ENCODE results near the gene ATP8A2.

ATP8A2 gene

DNA sequence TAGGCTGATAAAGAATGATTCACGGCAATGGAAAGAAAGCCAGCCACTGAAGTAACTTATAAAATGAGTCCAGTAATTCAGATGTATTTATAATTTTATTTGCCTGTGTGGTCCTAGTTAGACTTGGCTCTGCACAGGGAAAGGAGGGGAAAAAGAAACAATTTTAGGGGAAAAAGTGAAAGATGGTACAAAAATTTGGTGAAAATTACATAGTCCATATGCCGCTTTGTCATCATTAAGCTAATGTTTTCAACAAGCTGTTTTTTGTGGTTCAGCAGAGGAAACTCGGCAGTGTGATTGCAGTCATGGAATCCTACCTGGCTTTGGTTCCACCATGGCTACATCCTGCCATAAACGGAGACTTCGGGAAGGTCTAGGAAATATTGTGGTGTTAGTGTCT, 301.9 kb downstream of the ATP8A2 start:
- no peak for TF ChIP-seq EZH2 (IDR thresholded peaks at IDR 0.05)
- no peak for TF ChIP-seq FOXP2 (optimal IDR thresholded peaks at IDR 0.05; ENCODE audit: control extremely low read depth, extremely low read length, insufficient read depth)
- no peak for TF ChIP-seq POLR2AphosphoS5 (IDR thresholded peaks at IDR 0.05; ENCODE audit: borderline replicate concordance, low read depth, low read length)
- no peak overlapping the region for H3K27ac ChIP-seq
- no peak overlapping the region for H3K4me3 ChIP-seq
- no peaks in the 10 kb centered on the region; the same call in 1 of the 2 replicates for H3K9me3 ChIP-seq (ENCODE audit: low read depth, low read length)
- no peak overlapping the region for H3K9ac ChIP-seq (ENCODE audit: insufficient read length)
- no peaks in the 10 kb centered on the region for H3K36me3 ChIP-seq (ENCODE audit: insufficient read depth, low read length)
- no peak for DNase-seq (ENCODE audit: low read depth, low spot score)

- H3K36me3 ChIP-seq (ENCODE audit: insufficient read depth, low read length) = no peaks in the 10 kb centered on the region
- no peak for TF ChIP-seq POLR2AphosphoS5 (IDR thresholded peaks at IDR 0.05; ENCODE audit: borderline replicate concordance, low read depth, low read length)
- no peak for TF ChIP-seq FOXP2 (optimal IDR thresholded peaks at IDR 0.05; ENCODE audit: control extremely low read depth, extremely low read length, insufficient read depth)
- no peak for TF ChIP-seq EZH2 (IDR thresholded peaks at IDR 0.05)
- no peak overlapping the region for H3K9ac ChIP-seq (ENCODE audit: insufficient read length)
- no peaks in the 10 kb centered on the region for H3K9me3 ChIP-seq (ENCODE audit: low read depth, low read length)
- H3K4me3 ChIP-seq = no peak overlapping the region
- no peak overlapping the region for H3K27ac ChIP-seq
- no peak for DNase-seq (ENCODE audit: low read depth, low spot score)
These were observed 302.6 kb downstream of the ATP8A2 start for GRCh38 chr13:25674371-25674770.

- Histone ChIP-seq H3K36me3 (ENCODE audit: insufficient read depth, low read length) (no peaks in the 10 kb centered on the region), H3K9me3 (ENCODE audit: low read depth, low read length) (no peaks in the 10 kb centered on the region), H3K9ac (ENCODE audit: insufficient read length) (no peak overlapping the region), H3K27ac (no peak overlapping the region), H3K4me3 (no peak overlapping the region)
- DNase-seq (ENCODE audit: low read depth, low spot score) = no peak
- TF ChIP-seq POLR2AphosphoS5 (IDR thresholded peaks at IDR 0.05; ENCODE audit: borderline replicate concordance, low read depth, low read length) (no peak), EZH2 (IDR thresholded peaks at IDR 0.05) (no peak), FOXP2 (optimal IDR thresholded peaks at IDR 0.05; ENCODE audit: control extremely low read depth, extremely low read length, insufficient read depth) (no peak)
These were observed 303.3 kb downstream of the ATP8A2 start for GRCh38 chr13:25675060-25675459.

GRCh38 chr13:25677956-25678355, 306.2 kb downstream of the ATP8A2 start:
- H3K4me3 ChIP-seq = no peak overlapping the region
- TF ChIP-seq POLR2AphosphoS5 (IDR thresholded peaks at IDR 0.05; ENCODE audit: borderline replicate concordance, low read depth, low read length) (no peak), EZH2 (IDR thresholded peaks at IDR 0.05) (no peak), FOXP2 (optimal IDR thresholded peaks at IDR 0.05; ENCODE audit: control extremely low read depth, extremely low read length, insufficient read depth) (no peak)
- no peak for DNase-seq (ENCODE audit: low read depth, low spot score)
- no peaks in the 10 kb centered on the region for H3K9me3 ChIP-seq (ENCODE audit: low read depth, low read length)
- H3K9ac ChIP-seq (ENCODE audit: insufficient read length) = no peak overlapping the region
- H3K27ac ChIP-seq = no peak overlapping the region
- no peaks in the 10 kb centered on the region for H3K36me3 ChIP-seq (ENCODE audit: insufficient read depth, low read length)

GRCh38 chr13:25678398-25678797, 306.6 kb downstream of the ATP8A2 start:
- no peak for DNase-seq (ENCODE audit: low read depth, low spot score)
- no peak overlapping the region for H3K9ac ChIP-seq (ENCODE audit: insufficient read length)
- H3K9me3 ChIP-seq (ENCODE audit: low read depth, low read length) = no peaks in the 10 kb centered on the region
- H3K27ac ChIP-seq = no peak overlapping the region
- H3K36me3 ChIP-seq (ENCODE audit: insufficient read depth, low read length) = no peaks in the 10 kb centered on the region
- no peak overlapping the region for H3K4me3 ChIP-seq
- TF ChIP-seq FOXP2 (optimal IDR thresholded peaks at IDR 0.05; ENCODE audit: control extremely low read depth, extremely low read length, insufficient read depth) (no peak), EZH2 (IDR thresholded peaks at IDR 0.05) (no peak), POLR2AphosphoS5 (IDR thresholded peaks at IDR 0.05; ENCODE audit: borderline replicate concordance, low read depth, low read length) (no peak)

DNA sequence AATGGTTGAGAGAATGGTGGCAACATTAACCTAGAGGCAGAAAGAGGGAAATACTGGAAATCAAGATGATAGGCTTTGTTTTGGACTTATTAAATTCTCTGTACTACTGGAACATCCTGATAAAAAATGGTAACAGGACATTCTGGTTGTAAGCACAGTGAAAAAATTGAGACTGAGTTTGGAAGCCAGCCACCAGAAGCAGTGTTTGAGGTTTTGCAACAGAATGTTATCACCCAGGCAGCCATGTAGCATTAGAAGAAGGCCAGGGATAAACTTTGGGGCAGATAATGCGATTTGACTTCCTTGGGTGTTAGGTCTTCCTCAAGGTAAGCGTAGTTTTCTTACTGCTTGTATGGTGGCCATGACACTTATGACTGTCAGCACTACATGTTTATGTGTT, 307.4 kb downstream of the ATP8A2 start:
- Histone ChIP-seq H3K9ac (ENCODE audit: insufficient read length) (no peak overlapping the region), H3K36me3 (ENCODE audit: insufficient read depth, low read length) (no peaks in the 10 kb centered on the region), H3K4me3 (no peak overlapping the region), H3K27ac (no peak overlapping the region), H3K9me3 (ENCODE audit: low read depth, low read length) (no peaks in the 10 kb centered on the region)
- no peak for TF ChIP-seq EZH2 (IDR thresholded peaks at IDR 0.05)
- TF ChIP-seq POLR2AphosphoS5 (IDR thresholded peaks at IDR 0.05; ENCODE audit: borderline replicate concordance, low read depth, low read length) = no peak
- TF ChIP-seq FOXP2 (optimal IDR thresholded peaks at IDR 0.05; ENCODE audit: control extremely low read depth, extremely low read length, insufficient read depth) = no peak
- no peak for DNase-seq (ENCODE audit: low read depth, low spot score)

- Histone ChIP-seq H3K9ac (ENCODE audit: insufficient read length) (no peak overlapping the region), H3K9me3 (ENCODE audit: low read depth, low read length) (no peaks in the 10 kb centered on the region), H3K36me3 (ENCODE audit: insufficient read depth, low read length) (no peaks in the 10 kb centered on the region), H3K4me3 (no peak overlapping the region), H3K27ac (no peak overlapping the region)
- no peak for TF ChIP-seq EZH2 (IDR thresholded peaks at IDR 0.05)
- TF ChIP-seq FOXP2 (optimal IDR thresholded peaks at IDR 0.05; ENCODE audit: control extremely low read depth, extremely low read length, insufficient read depth) = no peak
- no peak for TF ChIP-seq POLR2AphosphoS5 (IDR thresholded peaks at IDR 0.05; ENCODE audit: borderline replicate concordance, low read depth, low read length)
- DNase-seq (ENCODE audit: low read depth, low spot score) = no peak
These were observed 308.2 kb downstream of the ATP8A2 start for GRCh38 chr13:25679936-25680335.

DNA sequence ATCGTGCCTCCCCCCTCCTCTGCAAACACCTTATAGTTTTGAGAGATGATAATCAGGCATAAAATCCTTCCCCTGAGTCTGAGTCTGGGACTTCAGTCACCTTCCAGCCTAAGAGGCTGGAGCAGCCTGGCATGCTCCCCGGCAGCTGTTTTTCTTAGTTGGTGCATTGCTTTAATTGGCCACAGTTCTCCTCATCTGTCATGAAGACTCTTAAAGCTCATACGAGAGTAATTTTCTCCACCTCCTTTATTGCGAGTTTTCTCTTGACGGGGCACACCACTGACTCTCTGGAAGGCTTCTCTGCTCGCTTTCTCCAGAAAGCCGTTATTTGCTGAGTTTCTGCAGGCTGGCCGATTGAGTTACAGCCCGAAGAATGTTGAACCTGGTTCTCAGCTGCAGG, 310.5 kb downstream of the ATP8A2 start:
- no peak overlapping the region for H3K27ac ChIP-seq
- DNase-seq (ENCODE audit: low read depth, low spot score) = no peak
- TF ChIP-seq EZH2 (IDR thresholded peaks at IDR 0.05) = no peak
- no peak for TF ChIP-seq POLR2AphosphoS5 (IDR thresholded peaks at IDR 0.05; ENCODE audit: borderline replicate concordance, low read depth, low read length)
- TF ChIP-seq FOXP2 (optimal IDR thresholded peaks at IDR 0.05; ENCODE audit: control extremely low read depth, extremely low read length, insufficient read depth) = no peak
- no peaks in the 10 kb centered on the region for H3K36me3 ChIP-seq (ENCODE audit: insufficient read depth, low read length)
- no peak overlapping the region for H3K9ac ChIP-seq (ENCODE audit: insufficient read length)
- H3K4me3 ChIP-seq = no peak overlapping the region
- no peaks in the 10 kb centered on the region for H3K9me3 ChIP-seq (ENCODE audit: low read depth, low read length)

- Histone ChIP-seq H3K4me3 (no peak overlapping the region), H3K27ac (no peak overlapping the region), H3K9ac (ENCODE audit: insufficient read length) (no peak overlapping the region), H3K9me3 (ENCODE audit: low read depth, low read length) (no peaks in the 10 kb centered on the region), H3K36me3 (ENCODE audit: insufficient read depth, low read length) (no peaks in the 10 kb centered on the region)
- no peak for TF ChIP-seq EZH2 (IDR thresholded peaks at IDR 0.05)
- no peak for TF ChIP-seq FOXP2 (optimal IDR thresholded peaks at IDR 0.05; ENCODE audit: control extremely low read depth, extremely low read length, insufficient read depth)
- no peak for TF ChIP-seq POLR2AphosphoS5 (IDR thresholded peaks at IDR 0.05; ENCODE audit: borderline replicate concordance, low read depth, low read length)
- no peak for DNase-seq (ENCODE audit: low read depth, low spot score)
These were observed 311.3 kb downstream of the ATP8A2 start for GRCh38 chr13:25683056-25683455.
